CD4-positive, alpha-beta T cell treated with Interleukin-15 for 1 hour (primary cell): ENCODE data around the gene NAIF1.

Experiments used
- DNase-seq: peaks from one replicate; pipeline ENCODE4 v3.0.0-alpha.2; 2020

The NAIF1 gene

GRCh38 chr9:128102196-128102595, 35.1 kb upstream of the NAIF1 start:
- DNase-seq = no peak

DNA sequence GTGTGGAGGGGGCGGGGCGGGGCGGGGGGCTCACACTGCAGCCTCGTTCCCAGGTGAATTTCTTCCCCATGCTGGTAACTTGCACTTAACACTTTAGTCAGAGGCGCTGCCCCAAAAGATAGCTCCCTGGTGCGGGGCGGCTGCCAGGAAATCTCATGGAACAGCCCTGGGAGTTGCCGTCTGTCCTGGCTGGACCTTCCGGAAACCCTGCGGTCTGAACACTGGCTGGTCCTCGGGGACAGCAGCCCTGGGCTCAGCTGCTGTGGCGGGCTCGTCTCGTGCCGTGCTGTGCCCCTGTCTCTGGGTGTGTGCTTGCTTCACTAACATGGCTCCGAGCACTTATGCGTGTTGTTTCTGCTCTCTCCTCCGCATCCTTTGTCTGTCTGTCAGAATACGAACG, 34.6 kb upstream of the NAIF1 start:
- no peak for DNase-seq

DNA sequence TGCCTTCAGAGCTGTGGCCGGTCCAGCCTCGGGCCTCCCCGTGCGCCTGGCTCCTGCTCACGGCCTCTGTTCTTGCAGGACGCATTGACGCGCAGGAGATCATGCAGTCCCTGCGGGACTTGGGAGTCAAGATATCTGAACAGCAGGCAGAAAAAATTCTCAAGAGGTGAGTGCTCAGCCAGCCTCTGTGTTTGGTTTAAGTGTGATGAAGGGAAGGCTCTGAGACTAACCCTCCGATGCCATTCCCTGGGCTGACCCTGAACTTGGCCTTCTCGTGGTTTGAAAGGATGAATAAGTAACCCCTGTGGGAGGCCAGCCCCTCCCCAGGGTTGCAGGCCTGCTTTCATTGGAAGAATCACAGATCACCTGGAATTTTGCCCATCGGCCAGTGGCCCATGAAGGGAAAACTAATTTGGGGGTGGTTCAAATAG, 34.1 kb upstream of the NAIF1 start:
- no peak for DNase-seq

DNA sequence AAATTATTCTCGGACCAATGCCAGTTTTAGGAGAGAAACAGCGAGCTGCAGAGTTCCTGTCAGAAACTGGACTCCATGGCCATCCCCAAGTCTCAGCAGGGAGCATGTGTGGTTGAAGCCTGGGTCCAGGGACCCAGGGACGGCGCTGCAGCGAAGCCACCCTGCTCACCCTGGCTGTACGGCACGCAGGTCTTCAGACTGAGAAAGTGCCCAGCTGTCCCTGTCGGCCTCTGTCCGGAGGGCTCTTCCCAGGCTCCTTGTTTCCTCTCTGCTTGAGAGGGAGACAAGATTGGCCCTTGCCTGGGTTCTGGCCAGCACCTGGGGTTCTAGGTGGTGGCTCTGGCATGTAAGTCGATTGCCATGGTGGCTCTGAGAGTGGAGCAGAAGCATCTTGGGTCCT, 33.5 kb upstream of the NAIF1 start:
- no peak for DNase-seq

GRCh38 chr9:128099932-128100491, 32.9 kb upstream of the NAIF1 start:
- DNase-seq = no peak

GRCh38 chr9:128099231-128099931, 32.3 kb upstream of the NAIF1 start:
- DNase-seq = no peak

DNA sequence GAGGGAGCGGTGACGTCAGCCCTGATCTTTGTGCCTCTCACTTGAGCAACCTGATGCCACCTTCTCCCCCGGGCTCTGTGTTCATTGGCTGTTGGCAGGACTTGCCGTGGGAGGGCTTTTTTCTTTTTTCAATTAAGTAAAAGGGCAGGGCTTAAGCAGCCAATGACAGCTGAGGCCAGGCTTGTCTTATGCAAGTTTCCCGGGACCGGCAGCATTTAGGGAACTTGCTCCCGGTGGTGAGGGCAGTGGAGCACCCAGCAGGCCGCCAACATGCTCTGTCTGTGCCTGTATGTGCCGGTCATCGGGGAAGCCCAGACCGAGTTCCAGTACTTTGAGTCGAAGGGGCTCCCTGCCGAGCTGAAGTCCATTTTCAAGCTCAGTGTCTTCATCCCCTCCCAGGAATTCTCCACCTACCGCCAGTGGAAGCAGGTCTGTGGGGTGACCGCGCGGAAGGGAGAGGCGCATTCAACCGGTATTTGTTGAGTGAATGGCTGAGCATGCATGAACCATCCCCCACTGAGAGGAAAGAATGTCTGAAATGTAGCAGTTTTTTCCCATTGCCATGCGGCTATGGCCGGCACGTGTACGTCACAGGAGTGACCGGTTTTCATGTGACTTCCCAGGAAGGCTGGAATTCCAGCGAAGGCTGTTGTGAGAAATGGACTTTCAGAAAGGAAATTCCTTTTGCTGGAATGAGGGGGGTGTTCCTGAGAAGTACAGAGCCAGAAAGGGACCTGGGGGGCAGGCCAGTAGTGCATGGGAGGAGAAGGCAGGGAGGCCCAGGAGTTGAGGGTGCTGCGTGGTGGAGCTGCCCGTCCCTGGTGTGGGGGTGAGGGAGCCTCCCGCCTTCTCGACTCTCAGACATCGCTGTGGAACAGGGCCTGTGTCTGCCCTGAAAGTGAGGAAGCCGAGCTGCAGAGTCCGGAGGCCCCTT, 31.4 kb upstream of the NAIF1 start:
- peak; percentile 85 for DNase-seq

DNA sequence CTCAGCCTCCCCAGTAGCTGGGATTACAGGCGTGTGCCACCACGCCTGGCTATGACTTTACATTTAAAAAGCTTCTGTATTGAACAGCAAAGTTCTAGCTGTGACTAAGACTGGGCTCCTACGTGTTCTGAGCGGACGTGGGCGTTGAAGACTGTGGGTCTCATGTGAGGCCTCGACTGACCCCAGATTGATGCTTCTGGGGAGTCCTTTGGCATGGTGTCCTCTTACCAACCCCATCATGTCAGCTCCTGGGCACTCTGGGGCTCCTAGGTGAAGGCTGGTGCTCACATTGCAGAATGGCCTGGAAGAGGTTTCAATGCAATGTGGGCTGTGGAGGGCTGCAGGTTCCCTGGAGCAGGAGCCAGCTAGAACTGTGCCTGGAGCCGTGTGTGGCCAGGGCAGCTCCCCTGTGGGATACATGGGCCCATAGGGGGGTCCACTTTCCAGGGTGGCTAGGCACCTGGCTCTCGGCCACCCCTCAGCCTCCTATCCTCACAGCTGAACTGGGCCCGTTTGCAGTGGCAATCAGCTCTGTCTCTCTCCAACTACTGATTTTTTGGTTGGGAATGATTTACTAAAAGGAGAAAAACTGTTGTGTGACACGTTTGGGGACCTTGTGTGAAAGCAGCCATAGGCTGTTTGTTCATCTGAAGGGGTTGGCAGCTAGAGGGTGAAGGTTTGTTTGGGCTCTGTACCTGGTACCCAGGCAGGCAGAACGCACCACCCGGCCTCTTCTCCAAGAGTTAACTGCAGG, 30.6 kb upstream of the NAIF1 start:
- no peak for DNase-seq

GRCh38 chr9:128096616-128097536, 29.8 kb upstream of the NAIF1 start:
- no peak for DNase-seq

- no peak for DNase-seq
Observed at GRCh38 chr9:128094950-128095544, 27.9 kb upstream of the NAIF1 start.

DNA sequence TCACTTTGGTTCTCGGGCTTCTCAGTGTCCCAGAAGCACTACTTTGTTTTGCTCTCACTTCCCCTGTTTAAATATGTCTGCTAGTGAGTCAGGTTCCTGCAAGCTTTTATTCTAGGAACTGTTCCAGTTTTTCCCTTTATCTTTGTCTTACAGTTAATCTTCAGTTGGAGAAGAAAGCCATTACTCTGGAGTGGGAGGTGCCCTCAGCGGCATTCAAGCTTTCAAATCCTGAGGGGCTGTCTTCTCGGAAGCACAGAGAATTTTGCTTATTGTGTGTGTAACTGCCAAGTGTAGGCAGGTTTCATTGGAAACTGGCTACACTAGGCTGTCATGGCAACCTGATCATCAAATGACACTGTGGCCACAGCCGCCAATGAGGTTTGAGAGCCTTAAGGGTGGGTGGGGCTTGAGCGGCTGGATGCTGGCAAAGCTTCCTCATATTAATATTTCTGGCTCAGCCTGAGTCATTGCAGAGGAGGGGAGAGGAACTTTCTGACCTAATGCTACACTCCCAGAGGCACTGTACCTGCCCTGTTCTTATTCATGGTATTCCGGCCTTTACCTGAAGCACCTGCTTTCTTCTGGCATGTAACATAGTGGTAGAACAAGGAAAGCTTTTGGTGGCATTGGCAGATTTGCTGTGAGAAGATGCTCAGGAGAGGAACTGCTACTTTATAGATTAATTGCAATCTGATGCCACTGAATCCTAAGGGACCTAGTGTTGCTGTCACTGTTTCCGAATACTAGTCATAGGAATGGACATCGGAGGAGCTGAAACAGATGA, 27.2 kb upstream of the NAIF1 start:
- DNase-seq = peak; percentile 88

DNA sequence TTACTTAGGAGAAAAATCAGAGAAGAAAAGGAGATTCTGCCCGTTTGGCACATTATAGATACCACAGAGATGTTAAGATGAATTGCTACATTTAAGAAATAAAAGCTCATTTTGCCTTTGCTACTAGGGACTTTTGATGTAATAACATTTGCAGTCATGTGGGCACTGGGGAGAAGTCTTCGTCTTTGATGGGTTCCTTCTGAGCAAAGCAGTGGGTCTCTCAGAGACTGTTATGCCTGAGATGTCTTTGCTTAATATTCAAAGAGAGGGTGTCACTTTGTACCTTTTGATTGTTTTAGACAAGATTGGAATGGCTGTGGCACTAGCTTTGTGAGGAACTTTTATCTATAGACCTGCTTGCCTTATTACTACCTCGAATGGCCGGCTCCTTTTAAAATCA, 25.9 kb upstream of the NAIF1 start:
- DNase-seq = no peak

- no peak for DNase-seq
Observed at GRCh38 chr9:128092199-128092977, 25.3 kb upstream of the NAIF1 start.

GRCh38 chr9:128091571-128091970, 24.5 kb upstream of the NAIF1 start:
- no peak for DNase-seq

GRCh38 chr9:128091144-128091543, 24.0 kb upstream of the NAIF1 start:
- DNase-seq = no peak

- DNase-seq = no peak
Observed at GRCh38 chr9:128089299-128089698, 22.2 kb upstream of the NAIF1 start.

DNA sequence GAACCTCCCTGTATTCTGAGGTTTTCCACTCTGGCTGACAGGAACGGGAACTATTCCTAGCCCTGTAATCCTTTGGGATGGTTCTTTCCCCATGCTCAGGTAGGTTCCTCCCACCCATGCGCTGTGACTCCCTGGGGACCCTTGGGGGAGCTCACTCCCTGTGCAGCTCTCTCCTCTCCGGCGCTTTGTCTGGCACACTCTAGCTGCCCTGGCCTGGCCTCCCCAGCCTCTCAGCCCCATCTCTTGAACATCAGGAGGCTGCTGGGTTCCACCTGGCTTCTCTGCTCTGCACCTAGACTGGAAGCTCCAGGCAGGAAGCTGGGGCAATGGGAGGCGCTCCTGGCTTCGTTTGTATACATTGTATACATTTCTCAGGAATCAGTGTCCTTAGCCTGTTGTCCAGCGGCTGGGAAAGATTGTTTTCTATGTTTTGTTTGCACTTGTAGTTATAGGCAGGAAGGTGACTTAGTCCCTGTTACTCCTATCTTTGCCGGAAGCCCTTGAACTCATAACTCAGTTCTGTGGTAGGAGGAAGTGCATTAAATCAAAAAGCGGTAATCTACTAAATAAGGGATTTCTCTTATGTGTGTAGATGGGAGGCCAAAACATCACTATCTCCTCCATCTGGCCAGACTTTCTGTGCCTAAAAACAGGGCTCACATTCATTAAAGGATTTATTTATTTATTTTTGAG, 21.3 kb upstream of the NAIF1 start:
- no peak for DNase-seq

DNA sequence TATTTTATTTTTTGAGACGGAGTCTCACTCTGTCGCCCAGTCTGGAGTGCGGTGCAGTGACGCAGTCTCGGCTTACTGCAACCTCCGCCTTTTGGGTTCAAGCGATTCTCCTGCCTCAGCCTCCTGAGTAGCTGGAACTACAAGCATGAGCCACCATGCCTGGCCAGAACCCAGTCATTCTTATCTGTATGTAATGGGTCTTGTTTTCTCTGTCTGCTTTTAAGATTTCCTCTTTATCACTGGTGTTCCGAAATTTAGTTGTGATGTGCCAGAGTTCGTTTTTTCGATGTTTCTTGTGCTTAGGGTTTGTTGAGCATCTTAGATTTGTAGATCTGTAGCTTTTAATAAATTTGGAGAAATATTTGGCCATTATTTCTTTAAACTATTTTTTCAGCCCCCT, 20.1 kb upstream of the NAIF1 start:
- no peak for DNase-seq

- DNase-seq = no peak
Observed at GRCh38 chr9:128085943-128086342, 18.8 kb upstream of the NAIF1 start.
